Smooth muscle cell (in vitro differentiated cells): ENCODE measurements around the gene MAP3K2. TPM values are rescaled to one million over a fixed set of nuclear protein-coding genes. Genes with fewer than 3 reads are reported as not detected.

Experiments used
- DNase-seq: peaks from one replicate; lab custom pipeline; 2025; ENCODE audit not compliant: unreplicated experiment; lab: John Stamatoyannopoulos, UW
- H2AFZ ChIP-seq: fragments of 200-600 bp; sonication (generic); 2 replicates; pipeline ENCODE4 v1.6.0; 2016; ENCODE audit warnings: antibody characterized with exemption, low read depth, mild to moderate bottlenecking
- H3F3A ChIP-seq: fragments of 200-600 bp; sonication (generic); 2 replicates; pipeline ENCODE4 v1.6.0; 2017; ENCODE audit warnings: antibody characterized with exemption, low read depth
- H3K27ac ChIP-seq: fragments of 200-600 bp; sonication (generic); 2 replicates; pipeline ENCODE4 v1.5.1; 2016; ENCODE audit warnings: low read depth, mild to moderate bottlenecking
- H3K27me3 ChIP-seq: fragments of 200-600 bp; sonication (generic); 2 replicates; pipeline ENCODE4 v1.6.1; 2016; ENCODE audit warnings: low read depth, mild to moderate bottlenecking
- H3K36me3 ChIP-seq: fragments of 200-600 bp; sonication (generic); 2 replicates; pipeline ENCODE4 v1.5.1; 2016; ENCODE audit warnings: low read depth
- H3K4me1 ChIP-seq: fragments of 200-600 bp; sonication (generic); 2 replicates; pipeline ENCODE4 v1.5.1; 2016; ENCODE audit warnings: low read depth
- H3K4me2 ChIP-seq: fragments of 200-600 bp; sonication (generic); 2 replicates; pipeline ENCODE4 v1.6.0; 2016; ENCODE audit warnings: mild to moderate bottlenecking
- H3K4me3 ChIP-seq: fragments of 200-600 bp; sonication (generic); 2 replicates; pipeline ENCODE4 v1.5.1; 2016; ENCODE audit warnings: mild to moderate bottlenecking
- H3K79me2 ChIP-seq: fragments of 200-600 bp; sonication (generic); 2 replicates; pipeline ENCODE4 v1.6.0; 2016; ENCODE audit warnings: low read depth, mild to moderate bottlenecking
- H3K9ac ChIP-seq: fragments of 200-600 bp; sonication (generic); 2 replicates; pipeline ENCODE4 v1.6.0; 2016; ENCODE audit warnings: low read depth
- H3K9me3 ChIP-seq: fragments of 200-600 bp; sonication (generic); replicated peaks from 2 replicates; pipeline ENCODE4 v1.5.1; 2016; ENCODE audit warnings: low read depth
- H4K20me1 ChIP-seq: fragments of 200-600 bp; sonication (generic); 2 replicates; pipeline ENCODE4 v1.6.0; 2016; ENCODE audit warnings: low read depth
- CTCF ChIP-seq: fragments of 200-600 bp; sonication (generic); IDR thresholded peaks from 2 replicates; pipeline ENCODE4 v1.5.1; 2017; ENCODE audit warnings: borderline replicate concordance, mild to moderate bottlenecking, antibody characterized with exemption; ENCODE audit not compliant: insufficient read depth, poor library complexity, severe bottlenecking
- WGBS: methylation state at CpG from one replicate; pipeline ENCODE4 v1.1.7; 2016; ENCODE audit warnings: low lambda C conversion rate; 5-methylcytosine and 5-hydroxymethylcytosine counted together
- polyA plus RNA-seq: library from polyadenylated mRNA; unstranded; fragments of >200 nt; fragmentation: Nextera tagmentation; extraction: Ambion mirVana; gene quantifications from 2 replicates; pipeline ENCODE4 v1.2.1, GENCODE V29; 2016
- total RNA-seq: library from RNA; depleted of rRNA; stranded (reverse); fragments of >200 nt; gene quantifications from 2 replicates; pipeline ENCODE4 v1.2.3, GENCODE V29; 2014

Gene MAP3K2
- total and polyA plus RNA-seq, 2 experiments from 2014 or later: 39.2 to 46.7 TPM

- Histone ChIP-seq H3K9me3 (no peaks in the 10 kb centered on the region), H3K79me2 (no peaks in the 10 kb centered on the region), H2AFZ (no peak overlapping the region), H3K4me2 (no peak overlapping the region), H3F3A (peaks cover 4% of the 10 kb centered on the region), H3K27ac (no peak overlapping the region), H3K4me1 (no peaks in the 10 kb centered on the region), H3K36me3 (no peaks in the 10 kb centered on the region), H3K9ac (no peak overlapping the region), H3K27me3 (peaks cover 28% of the 10 kb centered on the region), H4K20me1 (no peaks in the 10 kb centered on the region), H3K4me3 (no peak overlapping the region)
- no peak for DNase-seq
- TF ChIP-seq CTCF: no peak
- WGBS: 84% methylated on average over 16 of the region's 16 CpGs
These were observed 34.2 kb upstream of the MAP3K2 start for GRCh38 chr2:127421871-127422558.

- Histone ChIP-seq H3K4me2 (no peak overlapping the region), H3K36me3 (no peaks in the 10 kb centered on the region), H3K9me3 (no peaks in the 10 kb centered on the region), H2AFZ (no peak overlapping the region), H3K27ac (no peak overlapping the region), H3K79me2 (no peaks in the 10 kb centered on the region), H3K4me3 (no peak overlapping the region), H3K4me1 (peaks cover under 1% of the 10 kb centered on the region), H3F3A (peaks cover 4% of the 10 kb centered on the region), H3K27me3 (peaks cover 28% of the 10 kb centered on the region), H4K20me1 (no peaks in the 10 kb centered on the region), H3K9ac (no peak overlapping the region)
- DNase-seq: no peak
- WGBS: 91% methylated on average over 15 of the region's 15 CpGs
- no peak for TF ChIP-seq CTCF
These were observed 33.5 kb upstream of the MAP3K2 start for GRCh38 chr2:127421116-127421800.

GRCh38 chr2:127420039-127420864, 32.5 kb upstream of the MAP3K2 start:
- no peak for TF ChIP-seq CTCF
- Histone ChIP-seq H3K4me1 (peaks cover 8% of the 10 kb centered on the region), H3K4me2 (no peak overlapping the region), H3F3A (peaks cover 4% of the 10 kb centered on the region), H3K9ac (no peak overlapping the region), H3K27me3 (peaks cover 28% of the 10 kb centered on the region), H3K79me2 (no peaks in the 10 kb centered on the region), H2AFZ (no peak overlapping the region), H3K4me3 (no peak overlapping the region), H3K36me3 (no peaks in the 10 kb centered on the region), H4K20me1 (no peaks in the 10 kb centered on the region), H3K9me3 (no peaks in the 10 kb centered on the region), H3K27ac (no peak overlapping the region)
- WGBS: 78% methylated on average over 8 of the region's 8 CpGs
- no peak for DNase-seq
